ENCODE data around the gene DNM3.

DNM3 gene

DNA sequence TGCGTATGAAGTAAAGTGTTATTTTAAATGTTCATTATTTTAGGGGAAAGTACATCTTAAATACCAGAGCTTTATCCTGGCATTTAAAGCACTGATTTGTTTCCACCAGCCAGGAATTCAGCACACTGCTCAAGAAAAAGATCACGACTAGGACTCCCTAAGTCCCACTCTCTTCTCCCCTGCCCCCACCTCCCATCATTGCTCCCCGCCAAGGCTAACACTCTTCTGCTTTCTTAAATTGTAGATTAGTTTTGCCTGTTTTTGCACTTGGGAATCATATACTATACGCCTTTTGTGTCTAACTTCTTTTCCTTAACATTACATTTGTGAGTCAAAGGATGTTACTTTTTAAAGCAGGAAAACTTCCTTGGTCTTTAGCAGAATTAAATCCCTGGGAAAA is 541.7 kb downstream of the DNM3 start:
- no peak for DNase-seq

DNA sequence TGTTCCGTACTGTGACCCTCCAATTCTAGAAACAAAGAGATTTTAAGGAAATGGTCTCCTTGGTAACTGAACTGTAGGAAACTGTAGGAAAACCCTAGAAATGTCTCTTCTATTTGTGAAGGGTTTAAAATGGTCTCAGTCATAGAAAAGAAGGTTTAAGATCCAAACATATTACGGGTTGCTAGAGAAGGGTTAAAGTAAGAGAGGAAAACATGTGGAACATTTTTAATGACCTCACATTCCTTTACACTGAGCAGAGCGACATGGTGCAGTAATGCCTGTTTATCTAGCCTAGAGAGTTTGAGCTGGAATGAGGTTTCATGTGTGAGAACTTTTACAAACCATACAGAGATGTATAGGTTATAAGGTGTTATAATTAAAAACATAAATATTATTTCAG is 542.2 kb downstream of the DNM3 start:
- no peak for DNase-seq

DNA sequence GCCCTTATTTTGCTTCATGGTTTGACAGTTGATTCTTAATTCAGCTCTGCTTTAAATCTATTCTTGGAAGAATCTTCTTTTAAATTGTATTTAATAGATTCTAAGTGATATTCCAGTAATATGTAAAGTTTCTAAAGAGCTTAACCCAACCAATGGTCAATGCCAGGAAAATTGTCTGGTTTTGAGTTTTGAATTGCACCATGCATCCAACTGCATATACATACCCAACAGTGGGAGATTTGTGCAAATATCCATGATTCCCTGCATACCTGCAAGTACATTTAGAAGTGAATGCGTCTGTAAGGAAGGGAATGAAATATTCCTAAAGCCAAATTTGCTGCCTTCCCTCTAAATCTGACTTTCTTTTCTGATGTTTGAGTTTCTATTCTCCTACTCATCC is 543.4 kb downstream of the DNM3 start:
- DNase-seq, result no peak

DNA sequence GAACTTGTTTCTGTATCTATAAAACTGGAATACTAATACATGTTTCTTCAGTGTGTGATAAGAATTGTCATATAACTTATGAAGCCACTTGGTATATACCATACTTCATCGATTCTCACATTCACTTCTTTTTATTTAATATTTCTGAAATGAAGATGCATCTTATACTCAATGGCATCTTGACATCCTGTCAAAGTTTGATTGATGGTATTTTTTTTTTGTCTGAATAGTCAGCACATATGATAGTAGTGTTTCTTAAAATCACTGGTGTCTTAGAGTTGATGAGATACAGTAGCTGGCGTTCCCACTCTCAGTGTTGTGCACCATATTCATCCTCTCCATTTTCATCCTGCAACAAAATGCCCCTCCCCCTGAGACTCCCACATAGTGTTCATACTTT is 544.7 kb downstream of the DNM3 start:
- DNase-seq, result no peak

DNA sequence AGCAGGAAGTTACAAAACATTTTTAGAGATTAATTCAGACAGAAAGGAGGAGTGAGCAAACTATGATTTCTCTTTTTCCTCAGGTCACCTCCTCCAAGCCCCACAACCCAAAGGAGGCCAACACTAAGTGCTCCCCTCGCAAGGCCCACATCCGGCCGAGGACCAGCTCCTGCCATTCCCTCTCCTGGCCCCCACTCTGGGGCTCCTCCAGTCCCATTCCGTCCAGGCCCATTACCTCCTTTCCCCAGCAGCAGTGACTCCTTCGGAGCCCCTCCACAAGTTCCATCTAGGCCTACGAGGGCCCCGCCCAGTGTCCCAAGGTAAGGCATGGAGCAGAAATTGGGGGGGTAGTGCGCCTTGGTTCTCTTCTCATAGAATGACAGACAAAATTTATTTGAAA is 547.2 kb downstream of the DNM3 start:
- DNase-seq, result no peak

DNA sequence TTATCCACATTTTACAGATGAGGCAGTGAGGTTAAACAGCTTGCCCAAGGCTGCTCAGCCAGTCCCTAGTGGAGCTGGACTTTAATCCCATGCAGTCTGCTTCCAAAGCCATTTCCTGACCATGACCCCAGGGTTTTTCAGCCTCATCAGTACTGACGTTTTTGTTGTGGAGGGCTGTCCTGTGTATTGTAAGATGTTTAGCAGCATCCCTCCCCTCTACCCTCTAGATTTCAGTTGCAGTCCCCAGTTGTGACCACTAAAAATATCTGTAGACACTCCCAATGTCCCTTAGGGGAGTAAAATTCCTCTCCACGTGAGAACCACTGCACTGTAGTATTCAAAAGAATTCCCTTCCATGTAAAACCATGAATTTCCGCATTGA is 549.0 kb downstream of the DNM3 start:
- DNase-seq, result no peak

DNA sequence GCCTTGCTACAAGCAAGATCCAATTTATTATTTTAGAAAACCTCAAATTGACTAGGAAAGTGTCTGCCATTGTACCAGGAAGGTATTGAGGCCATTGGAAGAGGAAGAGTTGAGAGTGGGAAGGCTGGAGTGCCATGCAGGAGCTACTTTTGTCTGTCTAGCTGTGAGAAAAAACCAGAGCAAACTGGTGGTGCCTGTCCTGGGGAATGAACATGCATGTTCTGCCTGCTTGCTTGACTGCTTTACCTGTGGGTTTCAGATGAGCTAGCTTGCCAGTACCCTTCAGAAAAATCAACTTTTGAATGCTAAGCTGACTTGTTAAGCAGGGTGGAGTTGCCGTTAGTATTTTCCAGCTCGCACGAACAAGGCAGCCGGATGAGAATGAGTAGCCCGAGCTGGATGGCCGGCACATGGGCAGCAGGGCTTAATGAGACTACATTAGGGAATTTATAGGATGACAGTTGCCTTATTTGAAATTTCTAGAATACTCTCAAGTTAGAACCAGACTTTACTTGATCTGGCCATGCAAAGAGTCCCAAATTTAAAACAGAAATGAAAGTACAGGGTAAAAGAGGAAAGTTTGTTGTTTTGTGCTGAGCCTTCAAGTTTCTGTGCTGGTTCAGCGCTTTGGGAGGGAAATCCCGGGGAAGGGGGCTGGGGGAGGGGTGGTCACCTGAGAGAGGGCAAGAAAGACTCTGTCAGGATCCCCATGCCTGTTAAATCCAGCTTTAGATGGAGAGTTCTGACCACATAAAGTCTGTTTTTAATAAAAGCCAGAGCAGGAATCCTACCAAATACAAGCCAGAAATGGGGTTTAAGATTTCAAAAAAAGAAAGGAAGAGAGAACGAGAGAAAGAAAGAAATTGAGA is 549.6 kb downstream of the DNM3 start:
- DNase-seq, result no peak

DNA sequence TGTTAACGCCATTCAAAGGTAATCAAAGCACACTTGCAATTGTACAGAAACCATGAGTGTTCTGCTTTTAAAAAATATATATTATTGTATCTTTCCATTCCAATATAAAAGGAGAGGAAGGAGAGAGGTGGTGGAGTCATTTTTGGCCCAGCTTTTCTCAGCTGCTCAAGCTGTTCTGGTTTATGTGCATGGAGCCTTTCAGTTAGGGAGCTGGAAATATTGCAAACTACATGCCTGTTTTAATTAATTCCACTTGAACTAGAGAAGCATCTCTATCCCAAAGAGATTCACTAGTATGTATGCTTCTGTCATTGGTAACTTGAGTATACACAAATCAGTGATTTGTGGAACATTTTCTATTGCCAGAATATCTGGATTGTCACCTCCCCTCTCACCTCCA is 550.7 kb downstream of the DNM3 start:
- no peak for DNase-seq

DNA sequence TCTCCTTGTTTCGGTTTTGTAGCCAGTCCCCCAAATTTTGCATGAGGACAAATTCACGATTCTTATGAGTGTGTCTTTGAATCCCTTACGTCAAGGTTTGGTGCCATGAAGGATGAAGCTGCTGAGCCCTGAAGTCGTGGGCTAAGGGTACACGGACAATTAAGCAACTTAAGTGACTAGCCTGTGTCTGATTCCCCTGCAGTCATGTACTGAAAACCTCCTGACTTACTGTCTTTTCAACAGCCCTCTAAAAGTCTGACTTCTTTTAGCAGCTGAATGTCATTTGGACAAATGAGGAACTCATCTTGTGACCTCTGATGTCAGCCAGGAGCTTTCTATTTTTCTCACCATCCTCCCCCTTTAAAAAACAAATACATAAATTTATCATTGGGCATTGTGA is 552.1 kb downstream of the DNM3 start:
- DNase-seq, result no peak

DNA sequence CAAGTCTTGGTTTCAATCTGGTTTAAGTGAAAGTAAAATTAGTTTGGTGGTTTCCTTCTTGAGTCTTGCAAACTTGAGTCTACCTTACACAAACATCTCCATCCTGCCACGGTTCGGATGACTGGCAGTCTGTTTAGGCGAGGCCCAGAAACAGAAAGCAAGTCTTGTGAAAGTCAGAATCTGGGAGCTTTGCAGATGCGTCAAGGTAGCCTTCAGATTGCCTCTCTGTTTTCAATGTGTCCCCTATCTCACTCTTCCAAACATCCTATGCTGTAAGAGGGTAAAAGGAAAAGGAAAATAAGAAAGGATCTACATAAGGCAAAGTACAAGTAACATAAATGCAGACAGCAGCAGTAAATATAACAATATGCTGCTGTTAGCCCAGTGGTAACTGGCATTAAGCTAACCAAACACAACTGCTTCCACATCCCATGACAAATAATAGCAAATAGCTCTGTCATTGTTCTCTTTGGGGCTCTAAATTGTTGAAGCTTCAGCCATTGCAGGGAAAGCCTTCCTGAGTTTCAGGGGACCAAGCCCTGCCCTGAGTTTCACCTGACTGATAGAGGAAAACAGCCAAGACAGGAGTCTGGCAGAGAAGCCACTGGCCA is 552.9 kb downstream of the DNM3 start:
- no peak for DNase-seq

DNA sequence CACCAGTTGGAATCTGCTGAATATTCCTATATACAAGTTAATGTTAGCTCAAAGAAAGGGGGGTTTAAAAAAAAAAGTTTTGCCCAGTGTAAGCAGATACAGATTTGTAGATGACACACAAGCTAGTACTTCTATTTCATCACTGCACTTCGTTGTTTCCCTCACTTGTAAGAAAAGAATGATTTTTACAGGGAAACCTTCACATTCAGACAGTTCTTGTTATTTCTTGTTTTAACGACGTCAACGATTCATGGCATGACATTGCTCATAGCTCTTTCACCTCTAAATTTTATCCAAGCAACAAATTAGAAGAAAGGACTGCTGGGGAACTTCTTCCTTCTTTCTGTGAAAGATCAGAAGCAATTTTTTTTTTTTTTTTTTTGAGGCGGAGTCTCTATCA is 553.5 kb downstream of the DNM3 start:
- DNase-seq, result no peak

DNA sequence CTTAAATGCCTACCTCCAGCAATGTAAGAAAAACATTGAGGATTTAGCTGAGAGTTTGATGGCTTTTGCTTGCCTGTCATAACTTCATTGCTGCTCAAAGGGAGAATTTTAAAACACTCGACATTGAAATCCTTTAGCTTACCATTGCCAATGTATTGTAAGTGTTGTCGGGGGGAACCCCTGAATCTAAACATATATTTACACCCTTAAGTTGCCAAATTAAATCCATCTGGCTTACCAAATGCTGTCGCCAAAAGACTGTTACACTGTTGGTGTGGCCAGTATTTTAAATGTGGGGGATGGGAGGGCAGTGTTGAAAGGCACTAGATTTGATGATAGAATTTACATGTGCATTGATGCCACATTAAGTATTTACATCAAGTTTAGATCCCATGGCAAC is 554.3 kb downstream of the DNM3 start:
- DNase-seq, result no peak

DNA sequence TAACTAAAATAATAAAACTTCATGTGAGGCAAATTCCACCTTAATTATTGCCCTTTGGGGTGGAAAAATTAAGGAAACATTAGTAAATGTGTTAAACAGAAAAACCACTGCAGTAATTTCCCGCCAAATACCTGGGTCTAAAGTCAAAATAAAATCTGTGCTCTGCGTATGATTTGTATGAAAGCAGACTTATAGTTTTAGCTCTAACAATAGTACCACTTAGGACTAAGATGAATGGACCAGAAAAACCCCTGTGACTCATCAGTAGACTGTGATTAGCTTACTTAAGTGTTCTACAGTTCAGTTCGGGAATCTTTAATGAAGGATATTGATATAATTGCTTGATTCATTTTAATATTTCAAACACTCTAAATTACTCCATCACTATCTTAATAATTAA is 555.9 kb downstream of the DNM3 start:
- no peak for DNase-seq

DNA sequence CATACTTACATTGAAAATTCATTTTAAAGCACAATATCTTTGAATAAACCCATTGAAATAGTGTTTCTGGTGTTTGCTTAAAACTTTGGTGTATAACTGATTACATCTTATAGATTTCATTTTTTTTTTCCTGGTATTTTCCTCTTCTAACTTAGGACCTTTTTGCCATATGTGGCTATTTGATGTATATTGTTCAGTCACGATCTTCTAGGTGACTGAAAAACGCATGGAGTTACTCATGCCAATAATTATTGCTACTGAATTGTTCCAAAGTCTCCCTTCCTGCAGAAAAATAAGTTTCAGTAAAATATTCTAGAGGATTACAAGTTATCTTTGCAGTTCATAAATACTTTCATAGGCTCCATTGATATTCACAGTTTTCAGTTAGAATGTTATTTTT is 556.3 kb downstream of the DNM3 start:
- no peak for DNase-seq

DNA sequence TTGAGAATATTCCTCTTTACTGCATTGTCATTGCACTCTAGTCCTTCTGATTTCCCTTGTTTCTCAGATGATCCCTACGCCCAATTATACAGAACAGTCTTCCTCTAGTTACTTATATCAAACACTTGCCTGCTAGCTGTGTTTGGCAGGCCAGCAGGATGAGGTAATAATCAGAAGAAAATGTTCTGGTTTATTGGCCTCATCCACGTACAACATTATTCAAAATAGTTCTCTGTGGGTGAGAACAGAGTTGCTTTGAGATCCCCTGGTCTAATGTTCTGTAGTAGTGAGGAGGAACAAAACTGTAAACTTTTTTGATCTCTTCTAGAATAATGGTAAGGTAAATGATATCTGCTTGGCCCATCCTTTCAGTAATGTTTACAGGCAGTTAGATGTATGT is 556.9 kb downstream of the DNM3 start:
- DNase-seq, result no peak

DNA sequence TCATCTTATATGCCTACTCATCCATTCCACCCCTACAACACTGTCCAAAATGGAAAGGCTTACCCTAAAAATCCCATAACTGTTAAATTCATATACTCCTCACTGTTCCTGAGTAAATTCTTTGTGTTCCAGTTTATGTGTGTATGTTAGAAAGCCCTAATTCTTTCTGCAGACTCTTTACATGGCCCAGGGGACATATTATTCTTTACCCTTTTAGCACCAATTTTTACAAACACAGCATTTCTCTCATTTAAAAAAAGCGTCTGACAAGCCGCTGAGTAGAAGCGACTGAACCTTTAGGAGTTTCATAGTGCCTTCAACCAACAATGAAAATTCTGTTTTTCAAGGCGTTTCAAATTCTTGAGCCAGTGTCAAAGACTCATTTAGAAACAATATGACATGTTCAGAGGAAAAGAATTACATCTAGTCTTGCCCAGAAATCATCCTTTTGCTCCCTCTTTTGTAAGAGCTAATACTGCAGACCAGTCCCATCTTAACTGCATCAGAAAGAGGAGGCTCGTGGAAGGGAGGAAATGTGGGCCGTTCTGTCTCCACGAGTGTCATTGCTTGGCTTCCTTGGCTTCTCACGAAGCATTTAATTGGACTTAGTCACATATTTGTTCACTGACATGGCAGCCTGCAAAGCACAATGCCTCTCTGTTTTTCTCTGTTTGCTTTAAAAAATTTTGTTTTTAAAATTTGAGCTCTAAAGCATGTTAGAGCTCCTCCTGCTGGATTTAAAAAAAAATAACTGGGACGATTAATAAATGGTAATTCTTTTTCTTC is 557.9 kb downstream of the DNM3 start:
- DNase-seq, result no peak

DNA sequence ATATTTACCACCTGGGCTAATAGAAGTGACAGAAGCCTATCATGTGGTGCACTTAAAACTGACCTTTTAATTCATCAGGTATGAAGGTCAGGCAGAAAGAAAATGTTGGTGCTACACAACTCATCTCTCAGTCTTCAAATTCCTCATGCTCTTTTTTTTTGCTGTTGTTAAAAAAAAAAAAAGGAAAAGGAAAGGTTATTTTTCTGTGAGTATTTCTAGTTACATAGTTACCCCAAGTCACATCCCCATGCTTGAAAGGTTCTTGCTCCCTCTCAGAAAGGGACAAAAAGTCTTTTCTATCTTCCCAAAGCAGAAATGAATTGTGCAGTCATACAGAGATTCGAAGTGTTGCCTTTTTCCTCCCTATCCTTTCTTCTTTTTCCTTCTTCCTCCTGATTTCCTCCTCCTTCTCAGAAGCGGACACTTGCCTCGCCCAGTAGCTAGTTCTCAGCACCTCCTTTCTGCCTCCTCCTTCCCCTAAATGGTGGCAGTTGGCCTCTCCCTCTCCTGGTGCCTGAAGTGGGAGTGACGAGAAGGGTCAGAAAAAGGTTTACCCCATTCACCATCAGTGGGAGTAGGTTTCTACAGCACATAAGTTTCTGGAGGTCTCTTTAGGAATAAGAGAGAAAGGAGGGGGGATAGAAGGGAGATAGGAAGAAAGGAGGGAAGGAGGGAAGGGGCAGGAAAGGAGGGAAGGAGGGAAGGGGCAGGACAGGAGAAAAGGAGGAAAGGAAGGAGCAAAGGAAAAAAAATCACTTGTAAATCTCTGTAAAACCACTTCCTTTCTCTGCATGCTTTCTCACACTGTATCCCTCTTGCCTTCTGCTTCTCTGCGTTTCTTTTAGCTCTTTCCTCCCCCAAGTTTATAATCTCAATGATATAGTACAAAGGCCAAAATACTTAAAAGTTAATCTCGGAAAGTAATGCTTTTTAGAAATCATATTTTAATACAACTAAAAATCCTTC is 558.7 kb downstream of the DNM3 start:
- DNase-seq, result no peak

DNA sequence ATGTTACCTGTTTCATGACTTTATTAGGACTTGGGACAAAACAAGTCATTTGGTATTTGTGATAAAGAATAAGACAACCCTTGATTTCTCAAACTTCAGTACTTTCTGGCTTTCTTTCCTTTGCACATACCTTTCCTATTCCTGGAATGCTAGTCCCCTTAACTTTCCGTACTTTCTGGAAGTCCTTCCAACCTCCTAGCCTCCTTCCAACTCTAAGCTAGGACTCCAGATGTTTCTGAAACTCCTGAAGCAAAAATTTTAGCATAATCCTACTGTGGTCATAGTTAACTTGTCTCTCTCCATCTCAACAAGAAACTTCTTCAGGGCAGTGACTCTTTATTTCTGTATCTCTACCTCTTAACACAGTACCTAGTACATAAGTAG is 559.4 kb downstream of the DNM3 start:
- no peak for DNase-seq

DNA sequence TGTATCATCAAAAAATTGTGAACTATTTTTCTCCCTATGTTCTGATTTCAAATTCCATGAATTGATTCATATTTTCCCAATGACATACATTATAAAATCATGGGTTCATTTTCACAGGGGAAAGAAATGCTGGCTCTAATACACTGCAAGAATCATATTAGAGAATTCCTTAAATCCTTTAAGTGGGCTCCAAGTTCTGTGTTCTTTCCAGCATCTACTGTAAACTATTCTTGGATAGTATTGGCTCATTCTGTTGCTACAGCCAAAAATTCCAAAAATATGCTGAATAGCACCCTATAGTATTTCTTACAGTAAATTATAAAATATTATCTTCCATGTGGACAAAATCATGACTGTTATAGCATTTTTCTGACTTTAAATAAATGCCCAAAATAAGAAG is 560.2 kb downstream of the DNM3 start:
- DNase-seq, result no peak

DNA sequence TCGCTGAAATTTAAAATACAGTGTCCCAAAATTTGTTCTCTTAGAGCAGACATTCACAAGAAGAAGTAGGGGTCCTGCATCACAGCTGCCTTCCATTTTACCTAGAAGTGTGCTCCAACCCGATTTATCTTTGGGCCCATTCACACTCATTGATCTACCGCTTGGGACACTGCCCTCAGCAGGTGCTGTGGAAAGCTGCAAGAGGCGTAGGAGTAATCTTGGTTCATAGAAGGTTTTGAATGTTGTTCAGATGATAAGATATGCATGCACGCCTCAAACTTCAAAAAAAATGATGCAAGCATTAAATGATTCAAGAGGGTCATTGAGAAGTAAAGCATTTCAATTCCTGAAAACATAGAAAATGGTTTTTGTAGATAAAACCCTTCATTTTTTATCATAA is 560.6 kb downstream of the DNM3 start:
- DNase-seq, result no peak

DNA sequence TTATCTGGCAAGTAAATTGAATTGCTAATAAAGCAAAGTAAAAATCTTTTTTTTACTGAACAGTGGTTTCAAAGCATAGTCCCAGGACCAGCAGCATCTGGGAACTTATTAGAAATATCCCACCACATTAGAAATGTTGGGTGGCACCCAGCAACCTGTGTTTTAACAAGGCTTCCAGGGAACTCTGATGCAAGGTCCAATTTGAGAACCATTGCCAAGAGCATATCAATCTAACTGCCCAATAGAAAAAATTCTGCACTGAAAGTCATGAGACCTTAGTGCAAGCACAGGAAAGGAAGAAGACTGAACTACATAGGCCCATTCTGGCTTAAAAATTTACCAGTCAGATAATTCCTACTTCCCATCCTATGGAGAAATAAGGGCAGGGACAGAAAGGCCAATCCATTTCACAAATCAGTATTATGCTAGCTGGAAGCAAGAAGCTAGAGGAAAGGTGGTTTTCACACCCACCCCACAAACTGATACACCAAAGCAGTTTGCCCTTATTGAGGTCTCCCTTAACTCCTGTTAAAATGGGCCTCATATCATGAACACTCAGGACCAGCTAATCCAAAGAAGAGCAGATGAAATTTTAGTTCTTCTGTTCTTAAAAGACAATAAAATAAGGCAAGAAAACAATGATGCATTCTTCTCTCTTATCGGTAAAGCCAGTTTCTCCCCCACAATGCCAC is 561.7 kb downstream of the DNM3 start:
- no peak for DNase-seq

DNA sequence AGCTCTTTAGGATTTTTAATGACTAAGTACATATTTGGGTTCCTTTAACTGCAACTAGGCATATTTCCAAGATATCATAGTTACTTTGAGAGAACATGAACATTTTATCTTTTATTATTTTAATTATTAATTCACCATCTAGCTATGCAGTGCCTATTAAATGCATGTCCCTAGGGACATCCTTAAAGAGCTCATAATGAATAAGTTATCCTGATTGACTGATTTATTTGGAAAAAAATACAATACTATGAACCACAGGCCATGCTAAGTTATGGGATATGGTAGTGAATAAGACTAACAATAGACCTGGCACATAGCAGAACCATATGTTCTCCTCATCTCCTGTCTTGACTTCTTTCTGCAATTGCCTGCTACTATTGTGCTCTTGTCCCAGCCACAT is 562.8 kb downstream of the DNM3 start:
- DNase-seq, result no peak
